ENCODE data around the gene JMJD8. TPM values are rescaled to one million over a fixed set of nuclear protein-coding genes. Genes with fewer than 3 reads are reported as not detected.

Gene JMJD8
- total and polyA plus RNA-seq, 5 experiments from 2014 or later, result 31.7 to 62.8 (median 41.2) TPM

- POLR2A ChIA-PET, result interaction anchor here (0.6 to 8.3 kb wide), 7 partner anchors 10 to 42 kb away, joined by 3 to 95 read pairs (median 5); partner anchors contain the start of genes RHOT2 and WDR24
- H3K4me3 Mint-ChIP-seq, result peak overlapping the region in 6 of 10 donors; percentile 4 to 86 (median 76)
- no peaks in the 10 kb centered on the region for H3K9me3 Mint-ChIP-seq
- peaks cover 8 to 42% (median 30%) of the 10 kb centered on the region in 4 donors for H3K4me1 Mint-ChIP-seq
- peaks cover 0 to 2% (median 0%) of the 10 kb centered on the region in 5 donors for H3K27me3 Mint-ChIP-seq
- DNase-seq, result no peak
- peak overlapping the region in 1 of 10 donors; percentile 94 for H3K27ac Mint-ChIP-seq
- peaks cover 0 to 16% (median 3%) of the 10 kb centered on the region in 3 donors for H3K36me3 Mint-ChIP-seq
- no peak for ATAC-seq
Observed at GRCh38 chr16:678209-678857, 5.8 kb downstream of the JMJD8 start.

- ATAC-seq, result no peak
- POLR2A ChIA-PET, result interaction anchor here (0.6 to 8.3 kb wide), 6 partner anchors 10 to 443 kb away, joined by 3 to 95 read pairs (median 20); partner anchors contain the start of genes FAM234A, RHOT2 and WDR24
- Mint-ChIP-seq H3K27me3 (peaks cover 0 to 2% (median 0%) of the 10 kb centered on the region in 5 donors), H3K36me3 (peaks cover 0 to 21% (median 2%) of the 10 kb centered on the region in 3 donors), H3K27ac (no peak overlapping the region), H3K4me1 (peaks cover 7 to 39% (median 26%) of the 10 kb centered on the region in 4 donors), H3K9me3 (no peaks in the 10 kb centered on the region), H3K4me3 (peak overlapping the region in 1 of 10 donors; percentile 11)
- no peak for DNase-seq
Observed at GRCh38 chr16:677316-678190, 6.6 kb downstream of the JMJD8 start.

- no peak for ATAC-seq
- H3K9me3 Mint-ChIP-seq, result no peaks in the 10 kb centered on the region
- POLR2A ChIA-PET, result interaction anchor here (1.1 to 8.3 kb wide), 4 partner anchors 9 to 442 kb away, joined by 3 to 95 read pairs (median 8); partner anchors contain the start of genes FAM234A, RHOT2 and WDR24
Observed at GRCh38 chr16:676913-677312, 7.2 kb downstream of the JMJD8 start.

GRCh38 chr16:676565-676902 lies 7.6 kb downstream of the JMJD8 start:
- DNase-seq (no peak), ATAC-seq (no peak)
- POLR2A ChIA-PET, result interaction anchor here (1.1 to 8.3 kb wide), 4 partner anchors 9 to 442 kb away, joined by 3 to 95 read pairs (median 8); partner anchors contain the start of genes FAM234A, RHOT2 and WDR24
- H3K4me1 Mint-ChIP-seq, result peaks cover 4 to 29% (median 17%) of the 10 kb centered on the region in 4 donors
- peak overlapping the region in 4 of 10 donors; percentile 11 to 50 (median 38) for H3K4me3 Mint-ChIP-seq
- H3K36me3 Mint-ChIP-seq, result peaks cover 0 to 20% (median 0%) of the 10 kb centered on the region in 3 donors
- peaks cover 0 to 2% (median 0%) of the 10 kb centered on the region in 5 donors for H3K27me3 Mint-ChIP-seq
- no peaks in the 10 kb centered on the region for H3K9me3 Mint-ChIP-seq
- H3K27ac Mint-ChIP-seq, result peak overlapping the region in 1 of 10 donors; percentile 8

More at GRCh38 chr16:676913-677312, 7.2 kb downstream of the JMJD8 start:
- H3K4me3 Mint-ChIP-seq, result peak overlapping the region in 3 of 10 donors; percentile 11 to 43 (median 33)
- peaks cover 4 to 33% (median 21%) of the 10 kb centered on the region in 4 donors for H3K4me1 Mint-ChIP-seq
- peaks cover 0 to 18% (median 0%) of the 10 kb centered on the region in 3 donors for H3K36me3 Mint-ChIP-seq
- peaks cover 0 to 2% (median 0%) of the 10 kb centered on the region in 5 donors for H3K27me3 Mint-ChIP-seq
- H3K27ac Mint-ChIP-seq, result peak overlapping the region in 1 of 10 donors; percentile 8
- peak in 2 of 10 donors; percentile 19 to 25 for DNase-seq

- peaks cover 4 to 24% (median 12%) of the 10 kb centered on the region in 4 donors for H3K4me1 Mint-ChIP-seq
- no peak for DNase-seq
- H3K36me3 Mint-ChIP-seq, result peaks cover 0 to 16% (median 0%) of the 10 kb centered on the region in 3 donors
- H3K9me3 Mint-ChIP-seq, result no peaks in the 10 kb centered on the region
- POLR2A ChIA-PET, result interaction anchor here (0.8 to 2.7 kb wide), 8 partner anchors 10 to 441 kb away, joined by 3 to 14 read pairs (median 3); partner anchors contain the start of genes FAM234A and WDR24
- H3K27ac Mint-ChIP-seq, result no peak overlapping the region
- peaks cover 0 to 2% (median 0%) of the 10 kb centered on the region in 5 donors for H3K27me3 Mint-ChIP-seq
- ATAC-seq, result no peak
- peak overlapping the region in 2 of 10 donors; percentile 50 to 55 for H3K4me3 Mint-ChIP-seq
Observed at GRCh38 chr16:675884-676564, 8.1 kb downstream of the JMJD8 start.

GRCh38 chr16:674968-675883 lies 8.9 kb downstream of the JMJD8 start, which contains the start of gene RHBDL1:
TSS of gene RHBDL1 (plus strand) at chr16:675671. CDS start at chr16:675791, 120 bp downstream.
- POLR2A ChIA-PET, result interaction anchor here (0.8 to 2.7 kb wide), 8 partner anchors 9 to 87 kb away, joined by 3 to 14 read pairs (median 3); partner anchors contain the start of genes JMJD8 and WDR24
- Mint-ChIP-seq H3K27ac (no peak within 1 kb of the TSS), H3K9me3 (no peaks in the 10 kb centered on the region), H3K4me1 (peaks cover 4 to 22% (median 10%) of the 10 kb centered on the region in 4 donors), H3K4me3 (peak within 1 kb of the TSS in 8 of 10 donors; percentile 42 to 66 (median 49)), H3K27me3 (peaks cover 0 to 2% (median 0%) of the 10 kb centered on the region in 5 donors), H3K36me3 (peaks cover 0 to 16% (median 0%) of the 10 kb centered on the region in 3 donors)
- no peak for DNase-seq
- ATAC-seq, result no peak

GRCh38 chr16:674214-674881 lies 9.8 kb downstream of the JMJD8 start:
- H3K9me3 Mint-ChIP-seq, result no peaks in the 10 kb centered on the region
- DNase-seq, result no peak
- peaks cover 3 to 23% (median 9%) of the 10 kb centered on the region in 4 donors for H3K4me1 Mint-ChIP-seq
- peaks cover 0 to 2% (median 0%) of the 10 kb centered on the region in 5 donors for H3K27me3 Mint-ChIP-seq
- POLR2A ChIA-PET, result interaction anchor here (1.5 to 2.7 kb wide), 3 partner anchors 10 to 26 kb away, joined by 3 to 14 read pairs (median 4); partner anchors contain the start of genes JMJD8 and WDR24
- H3K36me3 Mint-ChIP-seq, result peaks cover 0 to 19% (median 0%) of the 10 kb centered on the region in 3 donors
- no peak for ATAC-seq
- no peak overlapping the region for H3K27ac Mint-ChIP-seq
- H3K4me3 Mint-ChIP-seq, result peak overlapping the region in 1 of 10 donors; percentile 66

- ATAC-seq (no peak), DNase-seq (no peak)
- H3K36me3 Mint-ChIP-seq, result peaks cover 0 to 19% (median 0%) of the 10 kb centered on the region in 3 donors
- no peak overlapping the region for H3K27ac Mint-ChIP-seq
- no peak overlapping the region for H3K4me3 Mint-ChIP-seq
- H3K4me1 Mint-ChIP-seq, result peaks cover 1 to 24% (median 11%) of the 10 kb centered on the region in 4 donors
- no peaks in the 10 kb centered on the region for H3K9me3 Mint-ChIP-seq
- H3K27me3 Mint-ChIP-seq, result peaks cover 0 to 2% (median 0%) of the 10 kb centered on the region in 5 donors
- POLR2A ChIA-PET, result interaction anchor here (0.6 to 1.5 kb wide), 5 partner anchors 11 to 481 kb away, joined by 3 to 8 read pairs (median 4); partner anchors contain the start of genes ANTKMT and JMJD8
Observed at GRCh38 chr16:673399-673991, 10.6 kb downstream of the JMJD8 start.

GRCh38 chr16:672851-673250 lies 11.3 kb downstream of the JMJD8 start:
- H3K4me1 Mint-ChIP-seq, result peaks cover 1 to 24% (median 12%) of the 10 kb centered on the region in 4 donors
- peaks cover 0 to 19% (median 0%) of the 10 kb centered on the region in 3 donors for H3K36me3 Mint-ChIP-seq
- no peaks in the 10 kb centered on the region for H3K9me3 Mint-ChIP-seq
- DNase-seq (no peak), ATAC-seq (no peak)
- POLR2A ChIA-PET, result interaction anchor here (0.8 to 1.3 kb wide), 3 partner anchors 17 to 48 kb away, joined by 3 to 8 read pairs (median 4); partner anchors contain the start of gene ANTKMT
- no peak overlapping the region for H3K27ac Mint-ChIP-seq
- H3K27me3 Mint-ChIP-seq, result peaks cover 0 to 2% (median 0%) of the 10 kb centered on the region in 5 donors
- H3K4me3 Mint-ChIP-seq, result no peak overlapping the region

GRCh38 chr16:672371-672770 lies 11.8 kb downstream of the JMJD8 start:
- POLR2A ChIA-PET, result interaction anchor here (1.3 kb wide), 1 partner anchor 23 kb away, joined by 8 read pairs; no protein-coding TSS in a partner anchor
- ATAC-seq, result no peak
- peaks cover 0 to 19% (median 0%) of the 10 kb centered on the region in 3 donors for H3K36me3 Mint-ChIP-seq

More at GRCh38 chr16:672371-672770, 11.8 kb downstream of the JMJD8 start:
- Mint-ChIP-seq H3K4me3 (no peak overlapping the region), H3K9me3 (no peaks in the 10 kb centered on the region), H3K27me3 (peaks cover 0 to 2% (median 0%) of the 10 kb centered on the region in 5 donors), H3K27ac (no peak overlapping the region), H3K4me1 (peaks cover 1 to 28% (median 16%) of the 10 kb centered on the region in 4 donors)
- DNase-seq, result no peak

Data from naive thymus-derived CD8-positive, alpha-beta T cell (primary cell).